BE2C (cell line): ENCODE results near the gene MVP.

ENCODE experiments used
- DNase-seq: peaks from one replicate; pipeline ENCODE4 v3.0.0-alpha.2; 2020
- H3K27me3 ChIP-seq: fragments of 250-450 bp; sonication (Bioruptor Pico); 2 replicates; pipeline ENCODE4 v1.5.1; 2020; ENCODE audit warnings: mild to moderate bottlenecking
- H3K36me3 ChIP-seq: fragments of 250-450 bp; sonication (Bioruptor Pico); 2 replicates; pipeline ENCODE4 v1.5.1; 2020; ENCODE audit warnings: mild to moderate bottlenecking
- H3K4me1 ChIP-seq: fragments of 250-450 bp; sonication (Bioruptor Pico); 2 replicates; pipeline ENCODE4 v1.5.1; 2020
- H3K4me3 ChIP-seq: 2 replicates; pipeline ENCODE4 v1.5.1; 2011; ENCODE audit warnings: low read depth, low read length
- H3K9me3 ChIP-seq: fragments of 250-450 bp; sonication (Bioruptor Pico); 2 replicates; pipeline ENCODE4 v1.5.1; 2020
- CTCF ChIP-seq: IDR thresholded peaks from 2 replicates; pipeline ENCODE4 v1.5.1; 2012; ENCODE audit warnings: mild to moderate bottlenecking, low read depth, low read length

Gene MVP

GRCh38 chr16:29805232-29806098 lies 14.8 kb upstream of the MVP start:
- Histone ChIP-seq H3K36me3 (peaks cover 45% of the 10 kb centered on the region), H3K4me3 (peak overlapping the region; percentile 73), H3K9me3 (no peaks in the 10 kb centered on the region), H3K27me3 (no peaks in the 10 kb centered on the region), H3K4me1 (peaks cover 3% of the 10 kb centered on the region)
- no peak for TF ChIP-seq CTCF
- peak; percentile 98 for DNase-seq

GRCh38 chr16:29806099-29806579 lies 14.1 kb upstream of the MVP start, which contains the start of gene MAZ:
Gene MAZ, plus strand, starts transcription at chr16:29806529. Its CDS starts 173 bp downstream, at chr16:29806702.
- no peak for DNase-seq
- TF ChIP-seq CTCF, result no peak
- peaks cover 6% of the 10 kb centered on the region for H3K4me1 ChIP-seq

GRCh38 chr16:29806641-29807425 lies 13.4 kb upstream of the MVP start:
- Histone ChIP-seq H3K9me3 (no peaks in the 10 kb centered on the region), H3K27me3 (no peaks in the 10 kb centered on the region), H3K4me3 (peak overlapping the region; percentile 80), H3K4me1 (peaks cover 6% of the 10 kb centered on the region), H3K36me3 (peaks cover 32% of the 10 kb centered on the region)
- TF ChIP-seq CTCF, result no peak
- peak; percentile 83 for DNase-seq

More at GRCh38 chr16:29806099-29806579, 14.1 kb upstream of the MVP start, which contains the start of gene MAZ:
- H3K36me3 ChIP-seq, result peaks cover 38% of the 10 kb centered on the region
- H3K4me3 ChIP-seq, result peak within 1 kb of the TSS; percentile 80
- H3K9me3 ChIP-seq, result no peaks in the 10 kb centered on the region
- H3K27me3 ChIP-seq, result no peaks in the 10 kb centered on the region

- Histone ChIP-seq H3K4me1 (peaks cover 6% of the 10 kb centered on the region), H3K9me3 (no peaks in the 10 kb centered on the region), H3K4me3 (peak overlapping the region; percentile 80), H3K36me3 (peaks cover 29% of the 10 kb centered on the region), H3K27me3 (no peaks in the 10 kb centered on the region)
- DNase-seq, result peak; percentile 93
- TF ChIP-seq CTCF, result peak; percentile 63
Measured at GRCh38 chr16:29807426-29808218, 12.6 kb upstream of the MVP start.

GRCh38 chr16:29808219-29808900 lies 11.9 kb upstream of the MVP start:
- peaks cover 21% of the 10 kb centered on the region for H3K36me3 ChIP-seq
- H3K27me3 ChIP-seq, result no peaks in the 10 kb centered on the region
- H3K9me3 ChIP-seq, result no peaks in the 10 kb centered on the region
- H3K4me1 ChIP-seq, result peaks cover 6% of the 10 kb centered on the region
- DNase-seq, result peak; percentile 40
- H3K4me3 ChIP-seq, result peak overlapping the region; percentile 80
- TF ChIP-seq CTCF, result no peak
